DND-41 (cell line): ENCODE results near the gene CYTIP.

ENCODE experiments used
- ATAC-seq: fragments of 200-7000 bp; cut with Tn5 transposase; 3 replicates; pipeline ENCODE4 v1.9.1; 2021; ENCODE audit warnings: low read depth; ENCODE audit not compliant: insufficient read depth
- DNase-seq: peaks from one replicate; pipeline ENCODE4 v3.0.0-alpha.2; 2020
- H2AFZ ChIP-seq: 2 replicates; pipeline ENCODE4 v1.6.0; 2012; ENCODE audit warnings: low read depth, low read length
- H3K27ac ChIP-seq: 2 replicates; pipeline ENCODE4 v1.5.1; 2012; ENCODE audit warnings: low read length, inconsistent platforms
- H3K27me3 ChIP-seq: fragments of 200-600 bp; sonication (generic); 2 replicates; pipeline ENCODE4 v1.6.0; 2012; ENCODE audit warnings: low read length, mild to moderate bottlenecking, inconsistent platforms; ENCODE audit not compliant: insufficient read depth, poor library complexity
- H3K36me3 ChIP-seq: 2 replicates; pipeline ENCODE4 v1.5.1; 2012; ENCODE audit warnings: low read length, inconsistent platforms; ENCODE audit not compliant: insufficient read depth
- H3K4me1 ChIP-seq: 2 replicates; pipeline ENCODE4 v1.5.1; 2012; ENCODE audit warnings: mild to moderate bottlenecking, low read length; ENCODE audit not compliant: insufficient read depth
- H3K4me2 ChIP-seq: 2 replicates; pipeline ENCODE4 v1.6.0; 2012; ENCODE audit warnings: mild to moderate bottlenecking, moderate library complexity, low read length, inconsistent platforms; ENCODE audit not compliant: insufficient read depth
- H3K4me3 ChIP-seq, 2 experiments: fragments of 200-600 bp in 1 of 2; shearing (Covaris generic) in 1 of 2; 2 replicates each; pipeline ENCODE4 v1.5.1; 2012 to 2016; ENCODE audit warnings: inconsistent platforms in 2 of 2, low read length in 2 of 2, mild to moderate bottlenecking in 2 of 2, low read depth in 1 of 2, moderate library complexity in 1 of 2
- H3K79me2 ChIP-seq: 2 replicates; pipeline ENCODE4 v1.6.0; 2012; ENCODE audit warnings: low read length, inconsistent platforms; ENCODE audit not compliant: insufficient read depth
- H3K9ac ChIP-seq: 2 replicates; pipeline ENCODE4 v1.6.0; 2012; ENCODE audit warnings: low read depth, mild to moderate bottlenecking, inconsistent platforms, low read length, moderate library complexity
- H3K9me3 ChIP-seq: 2 replicates; pipeline ENCODE4 v1.5.1; 2012; ENCODE audit warnings: low read length, moderate library complexity, mild to moderate bottlenecking, inconsistent platforms; ENCODE audit not compliant: insufficient read depth, severe bottlenecking
- H4K20me1 ChIP-seq: 2 replicates; pipeline ENCODE4 v1.6.0; 2012; ENCODE audit warnings: low read length; ENCODE audit not compliant: insufficient read depth
- CTCF ChIP-seq: IDR thresholded peaks from 2 replicates; pipeline ENCODE4 v1.5.1; 2012; ENCODE audit warnings: borderline replicate concordance, low read length, moderate library complexity, mild to moderate bottlenecking; ENCODE audit not compliant: poor library complexity, severe bottlenecking; ENCODE audit errors: extremely low read depth
- EZH2 ChIP-seq: IDR thresholded peaks from 3 replicates; pipeline ENCODE4 v1.6.1; 2012; ENCODE audit warnings: borderline replicate concordance, low read depth, mild to moderate bottlenecking, moderate library complexity, low read length, inconsistent platforms; ENCODE audit not compliant: severe bottlenecking

Gene CYTIP

GRCh38 chr2:157426477-157426994 is 17.4 kb downstream of the CYTIP start:
- no peak overlapping the region for H3K4me2 ChIP-seq
- no peak overlapping the region for H3K4me3 ChIP-seq
- no peaks in the 10 kb centered on the region for H4K20me1 ChIP-seq
- DNase-seq (no peak), ATAC-seq (no peak)
- no peak overlapping the region for H3K9ac ChIP-seq
- H3K27me3 ChIP-seq = no peaks in the 10 kb centered on the region
- no peak overlapping the region for H3K27ac ChIP-seq
- H3K9me3 ChIP-seq = no peaks in the 10 kb centered on the region
- no peaks in the 10 kb centered on the region for H3K79me2 ChIP-seq
- H3K36me3 ChIP-seq = no peaks in the 10 kb centered on the region
- H2AFZ ChIP-seq = no peak overlapping the region
- TF ChIP-seq CTCF = no peak
- TF ChIP-seq EZH2 = no peak
- H3K4me1 ChIP-seq = no peaks in the 10 kb centered on the region

GRCh38 chr2:157424374-157424773 is 19.5 kb downstream of the CYTIP start:
- Histone ChIP-seq H3K9me3 (no peaks in the 10 kb centered on the region), H3K27ac (no peak overlapping the region), H3K79me2 (no peaks in the 10 kb centered on the region), H4K20me1 (no peaks in the 10 kb centered on the region), H2AFZ (no peak overlapping the region), H3K36me3 (no peaks in the 10 kb centered on the region), H3K27me3 (no peaks in the 10 kb centered on the region), H3K9ac (no peak overlapping the region), H3K4me2 (no peak overlapping the region), H3K4me1 (no peaks in the 10 kb centered on the region), H3K4me3 (no peak overlapping the region)
- ATAC-seq = no peak
- no peak for TF ChIP-seq CTCF
- TF ChIP-seq EZH2 = no peak
- no peak for DNase-seq

GRCh38 chr2:157421964-157422363 is 21.9 kb downstream of the CYTIP start:
- Histone ChIP-seq H3K4me2 (no peak overlapping the region), H3K9me3 (no peaks in the 10 kb centered on the region), H2AFZ (no peak overlapping the region), H3K4me3 (no peak overlapping the region), H3K27ac (no peak overlapping the region), H3K9ac (no peak overlapping the region), H3K4me1 (no peaks in the 10 kb centered on the region), H3K79me2 (no peaks in the 10 kb centered on the region), H4K20me1 (no peaks in the 10 kb centered on the region), H3K36me3 (no peaks in the 10 kb centered on the region), H3K27me3 (no peaks in the 10 kb centered on the region)
- ATAC-seq (no peak), DNase-seq (no peak)
- TF ChIP-seq CTCF = no peak
- TF ChIP-seq EZH2 = no peak

- Histone ChIP-seq H3K36me3 (no peaks in the 10 kb centered on the region), H4K20me1 (no peaks in the 10 kb centered on the region), H3K27ac (no peak overlapping the region), H2AFZ (no peak overlapping the region), H3K79me2 (no peaks in the 10 kb centered on the region), H3K4me2 (no peak overlapping the region), H3K4me1 (no peaks in the 10 kb centered on the region), H3K9ac (no peak overlapping the region), H3K4me3 (no peak overlapping the region), H3K9me3 (no peaks in the 10 kb centered on the region), H3K27me3 (no peaks in the 10 kb centered on the region)
- TF ChIP-seq EZH2 (no peak), CTCF (no peak)
- DNase-seq (no peak), ATAC-seq (no peak)
These were observed 22.5 kb downstream of the CYTIP start for GRCh38 chr2:157421331-157421944.
